GM19463 (cell line): ENCODE data around the gene PRR15.

Experiments
- ATAC-seq: cut with Tn5 transposase; IDR thresholded peaks from one replicate; pipeline ENCODE4 v1.9.1; 2021; ENCODE audit warnings: mild to moderate bottlenecking, moderate library complexity; ENCODE audit not compliant: unreplicated experiment

The PRR15 gene

GRCh38 chr7:29567174-29567573 lies 3.5 kb downstream of the PRR15 start:
- no peak for ATAC-seq

- no peak for ATAC-seq
These were observed 6.0 kb downstream of the PRR15 start for GRCh38 chr7:29569648-29570047.

- no peak for ATAC-seq
These were observed 8.9 kb downstream of the PRR15 start for GRCh38 chr7:29572558-29572957.

GRCh38 chr7:29573567-29573966 lies 9.9 kb downstream of the PRR15 start:
- no peak for ATAC-seq

GRCh38 chr7:29574659-29575058 lies 11.0 kb downstream of the PRR15 start:
- no peak for ATAC-seq

GRCh38 chr7:29587195-29587808 lies 23.7 kb downstream of the PRR15 start:
- no peak for ATAC-seq

GRCh38 chr7:29588212-29588611 lies 24.6 kb downstream of the PRR15 start:
- no peak for ATAC-seq

- peak; percentile 65 for ATAC-seq
These were observed 25.5 kb downstream of the PRR15 start for GRCh38 chr7:29588900-29589696.

GRCh38 chr7:29592866-29593265 lies 29.2 kb downstream of the PRR15 start:
- no peak for ATAC-seq

- no peak for ATAC-seq
These were observed 29.8 kb downstream of the PRR15 start for GRCh38 chr7:29593459-29593858.

GRCh38 chr7:29596593-29597178 lies 33.1 kb downstream of the PRR15 start:
- no peak for ATAC-seq

GRCh38 chr7:29597266-29597665 lies 33.6 kb downstream of the PRR15 start:
- ATAC-seq = no peak

GRCh38 chr7:29598137-29598536 lies 34.5 kb downstream of the PRR15 start:
- ATAC-seq = no peak

- no peak for ATAC-seq
These were observed 35.0 kb downstream of the PRR15 start for GRCh38 chr7:29598613-29599012.

GRCh38 chr7:29599026-29599425 lies 35.4 kb downstream of the PRR15 start:
- ATAC-seq = no peak

GRCh38 chr7:29600661-29601060 lies 37.0 kb downstream of the PRR15 start:
- no peak for ATAC-seq

- ATAC-seq = no peak
These were observed 40.4 kb downstream of the PRR15 start for GRCh38 chr7:29604052-29604451.

- no peak for ATAC-seq
These were observed 41.1 kb downstream of the PRR15 start for GRCh38 chr7:29604702-29605101.

GRCh38 chr7:29605671-29606070 lies 42.0 kb downstream of the PRR15 start:
- no peak for ATAC-seq

GRCh38 chr7:29606287-29606721 lies 42.7 kb downstream of the PRR15 start:
- ATAC-seq = no peak

- no peak for ATAC-seq
These were observed 43.2 kb downstream of the PRR15 start for GRCh38 chr7:29606830-29607229.

- ATAC-seq = no peak
These were observed 43.6 kb downstream of the PRR15 start for GRCh38 chr7:29607259-29607658.
